Glutamatergic neuron (in vitro differentiated cells): Measurements from ENCODE around the gene SPECC1. TPM values are rescaled to one million over a fixed set of nuclear protein-coding genes. Genes with fewer than 3 reads are reported as not detected.
A peak's percentile ranks its signal among the peaks of the same experiment; 100 is the strongest.

ENCODE experiments used
- DNase-seq: peaks from one replicate; pipeline ENCODE4 v3.0.0; 2022
- H3K27ac Mint-ChIP-seq: one replicate; pipeline ENCODE4 v1.8.0; 2020; ENCODE audit warnings: mild to moderate bottlenecking, mixed read lengths, inconsistent platforms; ENCODE audit not compliant: unreplicated experiment
- H3K27me3 Mint-ChIP-seq: one replicate; pipeline ENCODE4 v1.8.0; 2020; ENCODE audit warnings: mild to moderate bottlenecking, moderate library complexity, mixed read lengths, inconsistent platforms; ENCODE audit not compliant: unreplicated experiment
- H3K36me3 Mint-ChIP-seq: one replicate; pipeline ENCODE4 v1.8.0; 2020; ENCODE audit warnings: mild to moderate bottlenecking, mixed read lengths, inconsistent platforms; ENCODE audit not compliant: unreplicated experiment
- H3K4me1 Mint-ChIP-seq: one replicate; pipeline ENCODE4 v1.8.0; 2020; ENCODE audit warnings: mild to moderate bottlenecking, low read depth, mixed read lengths, inconsistent platforms; ENCODE audit not compliant: unreplicated experiment
- H3K4me3 Mint-ChIP-seq: one replicate; pipeline ENCODE4 v1.8.0; 2020; ENCODE audit warnings: mild to moderate bottlenecking, mixed read lengths, inconsistent platforms; ENCODE audit not compliant: unreplicated experiment
- H3K9me3 Mint-ChIP-seq: one replicate; pipeline ENCODE4 v1.8.0; 2020; ENCODE audit warnings: mild to moderate bottlenecking, moderate library complexity, mixed read lengths, inconsistent platforms; ENCODE audit not compliant: unreplicated experiment
- total RNA-seq: library from RNA; stranded (reverse); fragmentation: NEBNext Ultra II Directional; extraction: Animal tissue kit (Norgen Biotek cat#: 25700); gene quantifications from one replicate; pipeline ENCODE4 v1.2.1, GENCODE V29; 2021; ENCODE audit not compliant: unreplicated experiment
- TF ChIP-seq, protein P1 (sequence below): fragments of 200-600 bp; sonication (generic); IDR thresholded peaks from one replicate; pipeline ENCODE4 v1.5.0; 2021; ENCODE audit not compliant: partially characterized antibody, unreplicated experiment

Gene SPECC1
- total RNA-seq, 1 donor from 2014 or later: 60.6 TPM

DNA sequence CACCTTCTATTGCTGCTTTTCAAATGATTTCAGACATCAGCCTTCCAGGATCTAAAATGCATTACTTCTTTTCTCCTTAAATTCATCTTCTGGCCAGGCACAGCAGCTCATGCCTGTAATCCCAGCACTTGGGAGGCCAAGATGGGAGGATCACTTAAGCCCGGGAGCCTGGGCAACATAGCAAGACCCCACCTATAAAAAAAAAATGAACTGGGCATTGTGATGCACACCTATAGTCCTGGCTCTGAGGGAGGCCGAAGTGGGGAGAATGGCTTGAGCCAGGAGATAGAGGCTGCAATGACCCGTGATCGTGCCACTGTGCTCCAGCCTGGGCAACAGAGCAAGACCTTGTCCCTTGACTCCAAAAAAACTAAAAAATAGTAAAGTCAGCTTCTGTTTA is 208.5 kb downstream of the SPECC1 start:
- no peak for DNase-seq
- Mint-ChIP-seq H3K4me3 (no peak overlapping the region), H3K36me3 (no peaks in the 10 kb centered on the region), H3K27ac (no peak overlapping the region), H3K27me3 (no peaks in the 10 kb centered on the region), H3K9me3 (no peaks in the 10 kb centered on the region), H3K4me1 (peaks cover 4% of the 10 kb centered on the region)
- TF ChIP-seq, protein P1, sequence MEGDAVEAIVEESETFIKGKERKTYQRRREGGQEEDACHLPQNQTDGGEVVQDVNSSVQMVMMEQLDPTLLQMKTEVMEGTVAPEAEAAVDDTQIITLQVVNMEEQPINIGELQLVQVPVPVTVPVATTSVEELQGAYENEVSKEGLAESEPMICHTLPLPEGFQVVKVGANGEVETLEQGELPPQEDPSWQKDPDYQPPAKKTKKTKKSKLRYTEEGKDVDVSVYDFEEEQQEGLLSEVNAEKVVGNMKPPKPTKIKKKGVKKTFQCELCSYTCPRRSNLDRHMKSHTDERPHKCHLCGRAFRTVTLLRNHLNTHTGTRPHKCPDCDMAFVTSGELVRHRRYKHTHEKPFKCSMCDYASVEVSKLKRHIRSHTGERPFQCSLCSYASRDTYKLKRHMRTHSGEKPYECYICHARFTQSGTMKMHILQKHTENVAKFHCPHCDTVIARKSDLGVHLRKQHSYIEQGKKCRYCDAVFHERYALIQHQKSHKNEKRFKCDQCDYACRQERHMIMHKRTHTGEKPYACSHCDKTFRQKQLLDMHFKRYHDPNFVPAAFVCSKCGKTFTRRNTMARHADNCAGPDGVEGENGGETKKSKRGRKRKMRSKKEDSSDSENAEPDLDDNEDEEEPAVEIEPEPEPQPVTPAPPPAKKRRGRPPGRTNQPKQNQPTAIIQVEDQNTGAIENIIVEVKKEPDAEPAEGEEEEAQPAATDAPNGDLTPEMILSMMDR: no peak

DNA sequence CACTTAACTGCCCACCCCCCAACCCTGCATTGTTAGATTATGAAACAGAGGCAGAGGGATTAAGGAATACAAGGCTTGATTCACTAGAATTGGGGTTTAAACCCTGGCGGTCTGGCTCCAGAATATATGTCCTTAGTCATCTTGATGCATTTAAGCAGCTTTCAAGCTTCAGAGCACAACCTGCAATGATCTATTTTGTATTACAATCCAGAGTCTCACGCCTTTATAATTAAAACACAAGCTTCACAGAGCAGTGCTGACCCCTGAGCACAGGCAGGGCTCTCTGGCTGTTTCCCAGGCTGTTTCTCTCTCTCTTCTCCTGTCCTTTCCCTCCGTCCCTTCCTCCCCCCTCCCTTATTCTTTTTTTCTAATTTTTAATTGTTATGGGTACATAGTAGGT is 209.1 kb downstream of the SPECC1 start:
- no peak overlapping the region for H3K27ac Mint-ChIP-seq
- H3K27me3 Mint-ChIP-seq: no peaks in the 10 kb centered on the region
- H3K4me3 Mint-ChIP-seq: no peak overlapping the region
- DNase-seq: no peak
- H3K4me1 Mint-ChIP-seq: peaks cover 4% of the 10 kb centered on the region
- H3K36me3 Mint-ChIP-seq: no peaks in the 10 kb centered on the region
- H3K9me3 Mint-ChIP-seq: no peaks in the 10 kb centered on the region
- TF ChIP-seq, protein P1: no peak

DNA sequence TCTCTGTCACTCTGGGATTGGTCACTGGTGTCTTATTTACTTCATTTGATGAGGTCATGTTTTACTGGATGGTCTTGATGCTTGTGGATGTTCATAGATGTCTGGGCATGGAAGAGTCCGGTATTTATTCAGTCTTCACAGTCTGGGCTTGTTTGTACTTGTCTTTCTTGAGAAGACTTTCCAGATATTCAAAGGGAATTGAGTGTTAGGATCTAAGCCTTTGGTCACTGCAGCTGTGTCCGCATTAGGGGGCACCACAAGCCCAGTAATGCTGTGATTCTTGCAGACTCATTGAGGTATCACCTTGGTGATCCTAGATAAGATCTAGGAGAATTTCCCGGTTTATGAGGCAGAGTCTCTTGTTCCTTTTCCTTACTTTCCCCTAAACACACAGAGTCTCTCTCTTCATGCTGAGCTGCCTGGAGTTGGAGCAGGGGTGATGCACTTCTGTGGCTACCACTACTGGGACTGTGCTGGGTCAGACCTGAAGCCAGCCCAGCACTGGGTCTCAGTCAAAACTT is 214.7 kb downstream of the SPECC1 start:
- Mint-ChIP-seq H3K27ac (no peak overlapping the region), H3K9me3 (no peaks in the 10 kb centered on the region), H3K4me3 (no peak overlapping the region), H3K27me3 (peaks cover 3% of the 10 kb centered on the region), H3K4me1 (peaks cover 11% of the 10 kb centered on the region), H3K36me3 (no peaks in the 10 kb centered on the region)
- DNase-seq: no peak
- TF ChIP-seq, protein P1: no peak

DNA sequence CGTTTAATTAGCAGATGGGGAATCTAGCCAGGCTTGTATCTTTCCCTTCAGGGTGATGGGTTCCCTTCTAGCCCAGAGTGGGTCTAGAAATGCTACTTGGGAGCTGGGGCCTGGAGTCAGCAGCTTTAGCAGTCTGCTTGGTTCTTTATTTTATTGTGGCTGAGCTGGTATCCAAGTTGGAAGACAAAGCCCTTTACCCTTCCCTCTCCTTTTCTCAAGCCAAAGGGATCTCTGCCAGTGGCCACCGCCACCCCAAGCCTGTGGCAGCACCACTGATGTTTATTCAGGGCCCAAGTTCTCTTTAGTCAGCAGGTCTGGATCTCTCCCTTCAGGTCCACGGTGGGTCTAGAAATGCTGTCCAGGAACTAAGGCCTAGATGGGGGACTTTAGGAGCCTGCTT is 215.2 kb downstream of the SPECC1 start:
- H3K27ac Mint-ChIP-seq: no peak overlapping the region
- no peaks in the 10 kb centered on the region for H3K9me3 Mint-ChIP-seq
- peaks cover 11% of the 10 kb centered on the region for H3K4me1 Mint-ChIP-seq
- DNase-seq: no peak
- TF ChIP-seq, protein P1: no peak
- H3K27me3 Mint-ChIP-seq: peaks cover 3% of the 10 kb centered on the region
- H3K4me3 Mint-ChIP-seq: no peak overlapping the region
- no peaks in the 10 kb centered on the region for H3K36me3 Mint-ChIP-seq

DNA sequence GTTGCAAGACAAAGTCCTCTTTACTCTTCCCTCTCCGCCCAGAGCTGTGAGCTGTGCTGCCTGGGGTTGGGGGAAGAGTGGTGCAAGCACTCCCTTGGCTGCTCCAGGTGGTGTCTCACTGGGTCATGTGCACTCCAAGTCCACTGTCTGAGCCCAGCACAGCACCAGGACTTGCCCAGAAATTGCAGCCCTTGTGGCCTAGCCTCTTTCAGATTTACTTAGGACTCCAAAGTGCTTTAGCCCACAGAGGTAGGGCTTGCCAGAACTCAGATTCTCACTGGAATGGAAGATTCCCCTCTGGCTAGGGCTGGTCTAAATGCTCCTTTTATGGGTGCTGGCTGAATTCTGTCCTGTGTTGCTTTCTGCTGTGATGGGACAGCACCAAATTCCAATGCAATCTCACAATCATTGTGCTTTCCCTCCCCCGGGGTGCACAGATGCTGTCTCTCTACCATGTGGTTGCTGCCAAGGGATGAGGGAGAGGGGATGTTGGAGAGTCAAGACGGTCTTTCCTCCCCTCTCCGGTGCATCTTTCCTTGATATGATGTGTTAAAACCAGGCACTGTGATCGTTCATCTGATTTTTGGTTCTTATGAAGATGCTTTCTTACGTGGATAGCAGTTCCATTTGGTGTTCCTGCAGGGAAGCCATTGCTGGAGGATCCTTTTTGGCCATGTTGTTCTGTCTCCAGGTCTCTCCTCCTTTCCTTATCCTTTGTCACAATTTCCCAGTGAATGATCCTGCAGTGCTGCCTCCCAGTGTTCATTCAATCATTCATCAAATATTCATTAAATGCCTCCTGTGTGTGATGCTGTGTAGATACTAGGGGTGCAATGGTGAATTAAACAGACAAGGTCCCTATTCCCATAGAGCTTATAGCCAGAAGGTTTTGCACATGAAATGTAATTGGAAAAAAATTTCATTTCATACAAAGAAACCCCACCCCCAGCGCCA is 216.3 kb downstream of the SPECC1 start:
- TF ChIP-seq, protein P1: no peak
- H3K4me3 Mint-ChIP-seq: peak overlapping the region; percentile 23
- no peak for DNase-seq
- peak overlapping the region; percentile 73 for H3K27ac Mint-ChIP-seq
- peaks cover 11% of the 10 kb centered on the region for H3K4me1 Mint-ChIP-seq
- peaks cover 3% of the 10 kb centered on the region for H3K27me3 Mint-ChIP-seq
- no peaks in the 10 kb centered on the region for H3K9me3 Mint-ChIP-seq
- H3K36me3 Mint-ChIP-seq: no peaks in the 10 kb centered on the region
